ENCODE results near the gene VAT1L. TPM values are rescaled to one million over a fixed set of nuclear protein-coding genes. Genes with fewer than 3 reads are reported as not detected.

VAT1L gene
- total RNA-seq, 1 donor from 2014 or later = not detected

DNA sequence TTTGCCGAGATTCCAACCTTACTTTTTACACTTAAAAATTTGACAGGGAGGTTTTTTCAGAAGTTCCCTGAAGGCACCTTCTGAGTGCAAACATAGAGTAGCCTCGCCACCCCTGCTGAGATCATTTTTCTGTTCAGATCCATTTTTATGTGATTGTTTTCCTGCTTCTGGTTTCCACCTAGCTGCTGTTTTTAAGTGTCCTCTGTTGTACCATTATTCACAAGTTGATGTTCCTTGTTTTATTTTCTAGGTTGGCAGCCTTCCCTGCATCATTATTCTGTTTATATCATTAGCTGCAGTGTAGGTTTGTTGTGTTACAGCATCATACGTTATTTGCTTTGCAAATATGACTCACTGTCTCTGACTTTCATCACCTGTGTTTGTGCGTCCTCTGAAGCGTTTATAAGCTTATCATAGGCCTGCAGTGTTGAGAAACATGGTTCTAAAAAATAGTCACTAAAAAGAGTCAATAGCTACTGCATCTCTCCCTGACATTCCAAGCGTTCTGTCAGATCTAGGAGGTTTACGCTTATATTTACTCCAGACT is 117.1 kb downstream of the VAT1L start:
- intact Hi-C loops (cut with micrococcal nuclease) = no loop called here

- intact Hi-C loops (cut with micrococcal nuclease) = no loop called here
Observed at GRCh38 chr16:77910021-77910420, 121.7 kb downstream of the VAT1L start.

DNA sequence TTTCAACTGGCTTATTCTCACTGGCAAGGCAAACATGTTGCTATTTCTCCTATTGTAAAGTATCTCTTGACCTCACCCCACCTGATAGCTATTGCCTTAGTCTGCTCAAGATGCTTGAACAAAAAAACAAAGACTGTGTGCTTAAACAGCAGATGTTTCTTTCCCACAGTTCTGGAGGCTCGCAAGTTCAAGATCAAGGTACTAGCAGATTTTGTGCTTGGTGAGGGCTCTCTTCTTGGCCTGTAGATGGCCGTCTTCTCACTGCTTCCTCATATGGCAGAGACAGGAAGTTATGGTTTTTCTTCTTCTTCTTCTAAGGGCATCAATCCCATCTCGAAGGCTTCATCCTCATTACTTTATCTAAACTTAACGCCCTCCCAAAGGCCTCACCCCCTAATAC is 124.3 kb downstream of the VAT1L start:
- intact Hi-C loops (cut with micrococcal nuclease) = no loop called here

- intact Hi-C loops (cut with micrococcal nuclease) = no loop called here
Observed at GRCh38 chr16:77913738-77914253, 125.4 kb downstream of the VAT1L start.

DNA sequence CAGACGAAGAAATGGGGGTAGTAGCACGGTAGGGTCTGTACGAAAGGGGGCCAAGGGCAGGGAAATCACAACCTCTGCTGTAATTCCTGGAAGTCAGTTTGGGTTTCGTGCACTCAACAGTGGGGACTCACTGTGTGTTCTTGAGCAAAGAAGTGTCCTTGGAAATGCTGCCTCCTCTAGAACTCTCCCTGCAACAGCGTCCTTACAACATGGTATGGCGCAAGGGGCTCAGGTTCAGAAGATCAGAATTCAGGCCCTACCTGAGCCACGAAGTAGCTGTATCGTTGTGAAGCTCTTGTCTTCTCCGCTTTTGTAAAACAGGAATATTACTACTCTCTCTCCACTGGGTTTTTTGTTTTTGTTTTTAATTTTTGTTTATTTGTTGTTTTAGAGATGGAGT is 127.7 kb downstream of the VAT1L start:
- intact Hi-C loops (cut with micrococcal nuclease) = no loop called here

DNA sequence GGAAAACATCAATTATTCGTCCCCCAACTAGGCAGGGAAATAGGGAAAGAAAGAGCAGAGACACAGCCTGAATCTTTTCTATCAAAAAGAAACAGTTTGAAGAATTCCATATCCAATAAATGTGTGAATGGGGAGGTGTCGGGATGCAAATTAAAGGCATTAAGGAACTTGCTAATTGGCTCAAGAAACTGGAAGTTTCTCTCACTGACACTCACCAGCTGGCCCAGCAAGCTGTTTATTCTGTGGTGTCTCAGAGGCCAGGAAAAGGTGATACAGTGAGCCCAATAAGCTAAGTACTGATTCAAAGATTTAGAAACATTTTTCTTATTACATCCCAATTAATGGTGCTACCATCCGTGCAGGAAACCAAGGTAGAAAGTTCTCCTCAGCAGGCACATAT is 129.6 kb downstream of the VAT1L start:
- intact Hi-C loops (cut with micrococcal nuclease) = no loop called here

DNA sequence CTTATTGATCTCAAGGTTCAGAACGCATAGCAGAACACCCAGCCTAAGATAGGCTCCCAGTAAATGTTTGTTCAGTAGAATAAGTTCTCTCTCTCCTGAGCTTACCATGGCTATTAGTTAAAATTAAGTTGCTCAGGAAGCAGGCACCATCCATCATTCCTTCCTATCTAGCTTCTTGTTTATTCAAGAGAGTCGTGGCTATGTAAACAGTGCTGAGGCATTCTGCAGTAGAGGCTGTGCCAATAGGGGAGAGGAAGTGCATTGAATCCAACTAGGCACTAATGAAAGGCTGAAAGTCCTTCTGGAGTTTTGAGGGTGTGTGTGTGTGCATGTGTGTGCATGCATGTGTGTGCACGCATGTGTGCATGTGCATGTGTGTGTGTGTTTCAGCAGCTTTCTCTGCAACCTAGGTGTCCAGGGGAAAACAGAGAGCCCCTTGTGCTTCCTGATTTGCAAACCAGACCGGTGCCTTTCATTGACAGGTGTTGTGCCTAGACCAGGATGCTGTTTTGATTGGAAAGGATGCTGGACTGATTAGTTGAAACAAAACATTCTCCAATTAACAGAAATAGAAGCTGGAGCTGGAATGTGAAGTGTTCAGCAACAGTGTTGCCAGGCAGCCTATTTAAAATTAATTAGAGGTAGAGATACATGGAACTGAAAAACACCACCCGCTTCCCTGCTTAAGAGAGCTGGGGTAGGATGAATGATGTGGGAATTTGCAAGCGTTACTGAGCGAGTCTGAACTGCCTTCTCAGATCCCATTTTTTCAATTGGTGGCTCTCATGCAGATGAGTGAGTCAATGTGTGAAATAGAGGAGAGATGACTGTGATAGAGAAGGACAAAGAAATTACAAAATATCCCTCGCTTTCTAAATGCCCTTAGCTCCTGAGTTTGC is 130.7 kb downstream of the VAT1L start:
- intact Hi-C loops (cut with micrococcal nuclease) = no loop called here

- intact Hi-C loops (cut with micrococcal nuclease) = no loop called here
Observed at GRCh38 chr16:77919761-77920415, 131.5 kb downstream of the VAT1L start.

GRCh38 chr16:77920984-77921383 is 132.6 kb downstream of the VAT1L start:
- intact Hi-C loops (cut with micrococcal nuclease) = no loop called here

DNA sequence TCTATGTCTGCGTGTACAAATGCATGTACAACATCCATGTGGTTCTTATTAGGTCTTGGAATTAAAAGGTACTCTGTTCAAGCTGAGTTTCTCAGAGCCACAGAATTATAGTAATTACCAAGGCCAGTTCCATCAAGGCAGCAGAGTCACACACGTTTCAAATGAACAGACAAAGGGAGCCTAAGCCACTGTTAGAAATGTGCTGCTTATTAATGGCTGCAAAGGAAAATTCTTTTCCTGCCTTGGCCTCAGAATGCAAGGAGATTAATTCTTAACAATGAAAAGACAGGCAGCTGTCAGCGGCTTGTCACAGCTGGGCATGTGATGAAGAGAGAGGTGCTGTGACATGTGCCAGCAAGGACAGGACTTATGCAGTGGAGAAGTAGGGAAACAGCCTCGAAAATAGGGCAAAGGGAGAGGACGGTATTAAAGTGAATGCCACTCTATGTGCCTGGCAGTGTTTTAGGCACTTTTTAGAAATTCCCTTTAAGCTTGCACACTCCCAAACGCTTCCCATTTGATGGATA is 133.9 kb downstream of the VAT1L start:
- intact Hi-C loops (cut with micrococcal nuclease) = no loop called here

DNA sequence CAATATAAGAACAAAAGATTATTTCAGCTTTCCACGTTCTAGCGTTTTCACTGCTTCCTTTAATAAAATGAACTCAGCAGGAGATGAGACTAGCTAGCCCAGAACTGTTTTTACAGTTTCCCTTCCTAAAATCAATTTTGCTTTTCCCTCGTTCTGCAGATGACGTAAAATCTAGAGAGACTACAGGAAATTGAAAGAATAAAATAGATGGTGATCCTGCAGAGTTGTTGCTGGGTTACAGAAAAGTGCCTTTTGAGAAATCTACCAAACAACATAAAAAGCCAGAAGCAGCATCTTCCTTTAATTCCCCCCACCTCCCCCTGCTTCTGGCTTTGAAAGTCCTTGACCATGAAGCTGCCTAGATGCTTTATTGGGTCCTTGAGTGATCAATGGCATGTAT is 137.2 kb downstream of the VAT1L start:
- intact Hi-C loops (cut with micrococcal nuclease) = no loop called here

DNA sequence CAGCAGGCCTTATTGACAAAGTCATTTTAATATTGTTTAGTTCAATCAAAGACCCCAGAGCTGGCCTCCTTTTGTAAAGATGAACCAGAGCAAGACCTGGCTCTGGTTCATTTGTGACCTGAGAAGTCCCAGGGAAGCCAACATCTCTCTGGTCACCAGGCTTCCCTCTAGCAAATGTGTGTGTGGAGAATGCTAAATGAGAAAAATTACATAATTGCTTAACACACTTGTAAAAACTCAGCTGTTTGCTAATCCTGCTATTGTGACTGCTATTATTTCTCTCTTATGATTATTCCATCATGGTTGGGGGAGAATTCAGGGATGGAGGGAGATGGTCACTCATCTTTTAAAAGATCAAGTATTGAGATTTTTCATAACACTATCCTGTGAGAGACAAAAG is 139.7 kb downstream of the VAT1L start:
- intact Hi-C loops (cut with micrococcal nuclease) = no loop called here

DNA sequence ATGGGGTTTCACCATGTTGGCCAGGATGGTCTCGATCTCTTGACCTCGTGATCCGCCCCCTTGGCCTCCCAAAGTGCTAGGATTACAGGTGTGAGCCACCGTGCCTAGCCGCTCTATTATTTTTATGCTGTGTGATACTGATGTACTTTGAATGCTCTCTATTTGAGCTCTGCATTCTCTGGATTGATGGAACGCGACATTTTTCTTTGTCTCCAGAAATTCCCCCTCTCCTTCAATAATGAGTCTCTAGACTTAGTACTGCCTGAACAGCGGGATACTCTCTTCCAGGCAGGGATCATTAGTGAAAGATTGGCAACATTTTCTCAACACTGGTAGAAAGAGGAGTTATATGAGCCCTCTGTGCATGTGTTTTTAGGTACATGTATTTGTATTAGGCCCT is 140.6 kb downstream of the VAT1L start:
- intact Hi-C loops (cut with micrococcal nuclease) = no loop called here

GRCh38 chr16:77931058-77931457 is 142.7 kb downstream of the VAT1L start:
- intact Hi-C loops (cut with micrococcal nuclease) = no loop called here

DNA sequence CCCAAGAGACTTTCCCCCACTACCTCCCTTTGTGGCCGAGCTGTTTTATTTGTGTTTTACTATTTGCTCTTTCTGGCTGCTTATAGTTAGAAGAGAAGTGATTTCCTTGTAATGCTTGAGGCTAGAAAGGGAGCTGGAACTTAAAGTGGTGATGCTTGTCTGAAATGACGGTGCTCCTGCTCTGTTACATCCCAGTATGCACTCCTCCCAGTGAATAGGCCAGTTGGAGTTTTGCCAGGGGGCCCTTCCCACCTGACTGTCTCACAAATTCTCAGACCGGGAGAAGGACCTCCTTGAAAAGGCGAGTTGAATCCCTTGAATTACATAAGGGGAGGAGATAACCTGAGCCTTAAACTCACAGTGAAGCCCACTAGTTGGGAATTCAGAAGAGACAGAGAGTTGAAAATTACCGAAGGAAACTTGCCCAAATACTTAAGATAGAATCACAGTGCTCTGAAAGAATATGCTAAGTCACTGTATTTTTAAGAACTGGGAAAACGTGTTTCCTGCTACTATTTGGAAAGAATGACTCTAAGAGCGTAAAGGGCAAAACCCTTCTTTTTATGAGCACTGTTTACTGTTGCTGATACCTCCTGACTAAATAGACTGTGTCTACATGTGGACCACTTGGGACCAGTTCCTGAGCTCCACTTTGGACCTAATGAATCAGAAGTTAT is 149.2 kb downstream of the VAT1L start:
- intact Hi-C loops (cut with micrococcal nuclease) = no loop called here

GRCh38 chr16:77938913-77939312 is 150.5 kb downstream of the VAT1L start:
- intact Hi-C loops (cut with micrococcal nuclease) = no loop called here

GRCh38 chr16:77939968-77940367 is 151.6 kb downstream of the VAT1L start:
- intact Hi-C loops (cut with micrococcal nuclease) = no loop called here

- intact Hi-C loops (cut with micrococcal nuclease) = no loop called here
Observed at GRCh38 chr16:77943801-77944200, 155.4 kb downstream of the VAT1L start.

DNA sequence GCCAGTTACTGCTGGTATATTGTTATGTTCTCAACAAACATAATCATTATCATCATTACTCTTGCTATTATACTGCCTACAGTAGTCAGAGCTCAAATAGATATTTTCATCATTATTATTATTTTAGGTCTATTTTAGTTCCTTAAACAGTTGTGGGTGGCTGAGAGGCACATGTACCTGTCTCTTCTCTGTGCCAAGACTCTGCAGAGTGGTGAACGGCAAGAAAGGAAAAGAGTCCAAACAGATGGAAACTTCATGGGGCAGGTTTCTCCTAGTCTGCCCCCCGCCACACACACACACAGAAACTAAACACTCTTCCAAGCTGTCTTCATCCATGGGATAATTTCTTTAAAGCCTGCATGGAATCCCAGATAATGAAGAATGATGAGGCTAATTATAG is 156.3 kb downstream of the VAT1L start:
- intact Hi-C loops (cut with micrococcal nuclease) = no loop called here

DNA sequence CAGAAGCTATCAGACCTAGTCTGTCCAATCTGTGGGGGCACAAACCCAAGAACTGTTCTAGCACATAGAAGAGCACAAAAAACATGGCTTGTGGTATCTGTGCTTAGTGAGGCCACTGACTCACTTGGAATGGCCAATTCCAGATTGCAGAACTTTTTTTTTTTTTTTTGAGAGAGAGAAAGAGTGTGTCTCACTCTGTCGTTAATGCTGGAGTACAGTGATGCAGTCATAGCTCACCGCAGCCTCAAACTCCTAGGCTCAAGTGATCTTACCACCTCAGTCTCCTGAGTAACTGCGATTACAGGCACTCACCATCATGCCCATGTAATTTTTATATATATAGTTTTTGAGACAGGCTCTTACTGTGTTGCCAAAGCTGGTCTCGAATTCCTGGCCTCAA is 156.8 kb downstream of the VAT1L start:
- intact Hi-C loops (cut with micrococcal nuclease) = no loop called here

- intact Hi-C loops (cut with micrococcal nuclease) = no loop called here
Observed at GRCh38 chr16:77946823-77947222, 158.5 kb downstream of the VAT1L start.

Data from T-helper 2 cell treated with Interferon-gamma antibody and Interleukin-4, amounts not matched to agents 100 ng/mL and 5 ng/mL, for 36 hours (primary cell).